WI38 (cell line): Measurements from ENCODE around the gene BTF3.
"Not testable (repeated sequence)": the region's sequence is repeated elsewhere in the genome, so short reads cannot be mapped to it uniquely, and the experiment has no call there.

Experiments
- H3K4me3 ChIP-seq: 2 replicates; pipeline ENCODE4 v1.5.1; 2011; ENCODE audit warnings: low read depth, mild to moderate bottlenecking, control low read depth, low read length
- TF ChIP-seq, protein P1 (sequence below): IDR thresholded peaks from 2 replicates; pipeline ENCODE4 v1.5.1; 2012; ENCODE audit warnings: low read depth, mild to moderate bottlenecking, control low read depth, low read length

Gene BTF3

DNA sequence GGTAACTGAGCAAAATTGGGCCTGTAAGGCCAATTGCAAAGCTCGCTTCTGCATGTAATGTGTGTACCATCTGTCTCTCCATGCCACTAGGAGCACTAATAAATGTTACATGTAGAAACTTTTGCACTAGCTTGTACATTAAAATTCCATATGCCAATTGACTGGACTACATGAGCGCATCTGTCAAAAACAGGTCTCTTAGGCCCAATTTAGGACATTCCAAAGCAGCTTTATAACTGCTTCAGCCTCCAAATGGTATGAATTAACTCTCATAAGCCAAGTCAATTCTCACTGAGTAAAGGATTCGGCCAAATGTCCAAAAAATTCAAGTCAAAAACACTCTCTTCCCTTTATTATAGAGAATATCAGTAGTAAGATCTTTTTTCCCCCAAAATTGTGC lies 26.1 kb upstream of the BTF3 start:
- no peak overlapping the region for H3K4me3 ChIP-seq
- TF ChIP-seq, protein P1, sequence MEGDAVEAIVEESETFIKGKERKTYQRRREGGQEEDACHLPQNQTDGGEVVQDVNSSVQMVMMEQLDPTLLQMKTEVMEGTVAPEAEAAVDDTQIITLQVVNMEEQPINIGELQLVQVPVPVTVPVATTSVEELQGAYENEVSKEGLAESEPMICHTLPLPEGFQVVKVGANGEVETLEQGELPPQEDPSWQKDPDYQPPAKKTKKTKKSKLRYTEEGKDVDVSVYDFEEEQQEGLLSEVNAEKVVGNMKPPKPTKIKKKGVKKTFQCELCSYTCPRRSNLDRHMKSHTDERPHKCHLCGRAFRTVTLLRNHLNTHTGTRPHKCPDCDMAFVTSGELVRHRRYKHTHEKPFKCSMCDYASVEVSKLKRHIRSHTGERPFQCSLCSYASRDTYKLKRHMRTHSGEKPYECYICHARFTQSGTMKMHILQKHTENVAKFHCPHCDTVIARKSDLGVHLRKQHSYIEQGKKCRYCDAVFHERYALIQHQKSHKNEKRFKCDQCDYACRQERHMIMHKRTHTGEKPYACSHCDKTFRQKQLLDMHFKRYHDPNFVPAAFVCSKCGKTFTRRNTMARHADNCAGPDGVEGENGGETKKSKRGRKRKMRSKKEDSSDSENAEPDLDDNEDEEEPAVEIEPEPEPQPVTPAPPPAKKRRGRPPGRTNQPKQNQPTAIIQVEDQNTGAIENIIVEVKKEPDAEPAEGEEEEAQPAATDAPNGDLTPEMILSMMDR, result no peak

DNA sequence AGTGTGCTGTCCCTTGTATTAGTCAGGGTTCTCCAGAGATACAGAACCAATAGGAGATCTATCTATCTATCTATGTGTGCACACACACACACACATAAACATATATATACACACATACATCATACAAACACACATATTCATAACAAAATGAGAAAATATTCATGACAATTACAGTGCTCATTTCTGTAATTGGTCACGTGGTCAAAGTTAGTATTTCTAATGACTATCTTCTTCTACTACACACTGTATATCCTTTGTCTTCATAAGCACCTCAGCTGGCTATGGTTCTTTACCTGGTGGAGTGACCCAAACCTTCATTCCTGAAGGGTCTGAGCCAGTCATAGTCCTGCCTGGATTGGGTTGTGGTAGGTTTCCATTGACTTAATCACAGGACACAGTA lies 17.7 kb upstream of the BTF3 start:
- TF ChIP-seq, protein P1, result no peak
- no peak overlapping the region for H3K4me3 ChIP-seq

DNA sequence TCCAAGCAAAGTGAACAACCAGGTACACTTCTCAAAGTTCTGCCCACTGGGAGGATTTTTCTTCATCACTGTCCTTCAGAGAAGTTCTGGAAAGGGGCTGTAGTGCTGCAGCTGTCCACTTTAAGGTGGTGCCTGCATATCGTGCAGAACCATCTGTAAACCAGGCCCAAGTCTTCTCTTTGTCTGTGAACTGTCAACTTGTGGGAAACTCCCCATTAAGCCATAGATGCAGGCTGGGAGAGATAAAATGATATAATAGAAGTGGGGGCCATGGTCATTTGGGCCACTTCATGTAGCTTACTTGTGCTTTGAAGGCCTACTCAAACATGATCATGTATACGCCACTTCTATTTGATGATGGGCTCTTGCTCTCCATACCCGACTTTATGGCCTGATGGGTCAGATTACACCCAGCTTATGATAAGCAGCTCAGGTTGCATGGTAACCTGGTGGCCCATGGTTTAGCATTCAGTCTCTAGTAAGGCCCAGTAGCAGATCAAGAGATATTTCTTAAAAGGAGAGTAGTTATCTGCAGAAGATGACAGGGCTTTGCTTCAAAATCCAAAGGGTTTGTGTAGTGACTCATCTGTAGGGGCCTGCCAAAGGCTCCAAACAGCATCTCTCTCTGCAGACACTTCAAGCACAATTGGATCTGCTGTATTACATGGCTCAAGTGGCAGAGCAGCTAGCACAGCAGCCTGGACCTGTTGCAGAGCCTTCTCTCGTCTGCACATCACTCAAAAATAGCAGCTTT lies 15.7 kb upstream of the BTF3 start:
- TF ChIP-seq, protein P1, result no peak
- H3K4me3 ChIP-seq, result no peak overlapping the region

DNA sequence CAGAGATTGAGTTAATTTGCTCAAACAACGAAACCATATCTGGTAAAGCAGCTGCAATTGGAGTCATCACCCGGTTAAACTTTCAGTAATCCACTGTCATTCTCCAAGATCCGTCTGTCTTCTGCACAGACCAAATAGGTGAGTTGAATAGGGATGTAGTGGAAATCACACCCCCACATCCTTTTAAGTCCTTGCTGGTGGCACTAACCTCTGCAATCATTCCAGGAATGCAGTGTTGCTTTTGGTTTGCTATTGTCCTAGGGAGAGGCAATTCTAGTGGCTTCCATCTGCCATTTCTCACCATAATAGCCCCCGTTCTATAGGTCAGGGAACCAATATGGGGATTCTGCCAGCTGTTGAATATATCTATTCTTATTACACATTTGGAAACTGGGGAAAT lies 14.6 kb upstream of the BTF3 start:
- TF ChIP-seq, protein P1, result no peak
- H3K4me3 ChIP-seq, result no peak overlapping the region

DNA sequence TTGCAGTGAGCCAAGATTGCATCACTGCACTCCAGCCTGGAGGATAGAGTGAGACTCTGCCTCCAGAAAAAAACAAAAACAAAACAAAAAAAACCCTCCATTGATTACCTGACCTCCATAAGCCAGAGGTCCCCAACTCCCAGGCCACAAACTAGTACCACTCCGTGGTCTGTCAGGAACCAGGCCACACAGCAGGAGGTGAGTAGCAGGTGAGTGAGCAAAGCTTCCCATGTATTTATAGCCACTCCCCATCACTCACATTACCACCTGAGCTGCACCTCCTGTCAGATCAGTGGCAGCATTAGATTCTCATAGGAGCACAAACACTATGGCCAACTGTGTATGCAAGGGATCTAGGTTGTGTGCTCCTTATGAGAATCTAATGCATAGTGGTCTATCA lies 13.7 kb upstream of the BTF3 start:
- no peak overlapping the region for H3K4me3 ChIP-seq

DNA sequence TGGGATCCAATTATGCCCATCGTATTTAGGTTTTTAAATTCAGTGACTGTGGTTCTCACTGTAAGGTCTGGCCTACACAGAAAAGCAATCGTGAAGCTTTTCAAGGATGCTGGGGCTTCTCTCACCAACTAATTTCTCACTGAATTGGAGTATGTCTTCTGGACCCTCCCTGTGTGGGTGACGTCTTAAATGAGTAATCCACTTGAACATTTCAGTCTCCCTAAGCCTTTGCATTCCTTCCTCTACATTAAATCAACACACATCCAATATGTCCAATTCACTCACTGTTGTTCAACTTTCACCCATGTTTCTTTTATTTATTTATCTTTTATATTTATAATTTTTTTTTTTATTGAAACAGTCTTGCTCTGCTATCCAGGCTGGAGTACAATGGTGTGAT lies 12.5 kb upstream of the BTF3 start:
- TF ChIP-seq, protein P1, result no peak
- no peak overlapping the region for H3K4me3 ChIP-seq

More for the DNA sequence above, 13.7 kb upstream of the BTF3 start:
- TF ChIP-seq, protein P1, result no peak

DNA sequence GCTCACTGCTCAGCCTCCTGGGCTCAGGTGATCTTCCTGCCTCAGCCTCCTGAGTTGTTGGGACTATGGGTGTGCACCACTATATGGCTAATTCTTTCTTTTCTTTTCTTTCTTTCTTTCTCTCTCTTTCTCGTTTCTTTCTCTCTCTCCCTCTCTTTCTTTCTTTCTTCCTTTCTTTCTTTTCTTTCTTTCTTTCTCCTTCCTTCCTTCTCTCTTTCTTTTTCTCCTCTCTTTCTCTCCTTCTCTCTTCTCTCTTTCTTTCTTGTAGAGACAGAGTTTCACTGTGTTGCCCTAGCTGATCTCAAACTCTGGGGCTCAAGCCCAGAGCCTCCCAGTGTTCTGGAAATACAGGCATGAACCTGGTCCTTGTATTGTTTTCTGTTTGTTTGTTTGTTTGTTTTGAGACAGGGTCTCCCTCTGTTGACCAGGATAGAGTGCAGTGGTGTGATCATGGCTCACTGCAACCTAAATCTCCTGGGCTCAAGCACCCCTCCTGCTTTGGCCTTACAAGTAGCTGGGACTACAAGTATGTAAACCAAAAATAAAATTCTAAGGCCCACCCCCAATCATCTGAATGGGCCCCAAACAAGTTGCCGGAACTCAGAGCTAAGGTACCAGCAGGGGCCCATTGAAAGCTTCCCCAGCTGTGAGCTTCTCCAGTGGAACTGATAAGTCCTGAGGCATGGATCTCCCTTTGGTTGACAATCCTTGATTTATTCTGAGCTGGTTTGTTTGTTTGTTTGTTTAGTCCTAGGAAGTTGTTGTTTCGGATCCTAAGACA lies 11.9 kb upstream of the BTF3 start:
- TF ChIP-seq, protein P1, result no peak
- no peak overlapping the region for H3K4me3 ChIP-seq

DNA sequence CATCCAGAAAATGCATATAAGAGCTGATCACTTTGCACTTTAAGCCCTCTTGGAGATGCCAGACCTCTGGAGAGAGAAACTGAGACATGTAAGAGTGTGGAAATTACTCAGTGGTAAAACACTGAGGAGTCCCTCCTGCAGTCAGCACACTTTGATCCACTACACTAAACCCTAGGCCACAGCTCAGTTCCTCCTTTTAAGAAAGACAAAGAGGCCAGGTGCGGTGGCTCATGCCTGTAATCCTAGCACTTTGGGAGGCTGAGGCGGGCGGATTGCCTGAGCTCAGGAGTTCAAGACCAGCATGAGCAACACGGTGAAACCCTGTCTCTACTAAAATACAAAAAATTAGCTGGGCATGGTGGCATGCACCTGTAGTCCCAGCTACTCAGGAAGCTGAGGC lies 11.0 kb upstream of the BTF3 start:
- not testable (repeated sequence) for H3K4me3 ChIP-seq
